ENCODE measurements around the gene ZNF284.

- TF ChIP-seq, protein P1, sequence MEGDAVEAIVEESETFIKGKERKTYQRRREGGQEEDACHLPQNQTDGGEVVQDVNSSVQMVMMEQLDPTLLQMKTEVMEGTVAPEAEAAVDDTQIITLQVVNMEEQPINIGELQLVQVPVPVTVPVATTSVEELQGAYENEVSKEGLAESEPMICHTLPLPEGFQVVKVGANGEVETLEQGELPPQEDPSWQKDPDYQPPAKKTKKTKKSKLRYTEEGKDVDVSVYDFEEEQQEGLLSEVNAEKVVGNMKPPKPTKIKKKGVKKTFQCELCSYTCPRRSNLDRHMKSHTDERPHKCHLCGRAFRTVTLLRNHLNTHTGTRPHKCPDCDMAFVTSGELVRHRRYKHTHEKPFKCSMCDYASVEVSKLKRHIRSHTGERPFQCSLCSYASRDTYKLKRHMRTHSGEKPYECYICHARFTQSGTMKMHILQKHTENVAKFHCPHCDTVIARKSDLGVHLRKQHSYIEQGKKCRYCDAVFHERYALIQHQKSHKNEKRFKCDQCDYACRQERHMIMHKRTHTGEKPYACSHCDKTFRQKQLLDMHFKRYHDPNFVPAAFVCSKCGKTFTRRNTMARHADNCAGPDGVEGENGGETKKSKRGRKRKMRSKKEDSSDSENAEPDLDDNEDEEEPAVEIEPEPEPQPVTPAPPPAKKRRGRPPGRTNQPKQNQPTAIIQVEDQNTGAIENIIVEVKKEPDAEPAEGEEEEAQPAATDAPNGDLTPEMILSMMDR (IDR thresholded peaks at IDR 0.05; ENCODE audit: low read length): no peak
- no peak for TF ChIP-seq EZH2 (IDR thresholded peaks at IDR 0.05; ENCODE audit: borderline replicate concordance, low read length)
Measured at GRCh38 chr19:44092108-44092507, 20.1 kb downstream of the ZNF284 start.
